Neutrophil (primary cell): ENCODE measurements around the gene POLA1.

Experiments used
- H3K27ac ChIP-seq: fragments of 200-600 bp; sonication (generic); 2 replicates; pipeline ENCODE4 v1.5.1; 2016; ENCODE audit warnings: mild to moderate bottlenecking, moderate library complexity
- H3K27me3 ChIP-seq: fragments of 200-600 bp; sonication (generic); 2 replicates; pipeline ENCODE4 v1.6.0; 2016; ENCODE audit warnings: mild to moderate bottlenecking
- H3K36me3 ChIP-seq: fragments of 200-600 bp; sonication (generic); 2 replicates; pipeline ENCODE4 v1.5.1; 2017
- H3K4me1 ChIP-seq, 2 experiments: fragments of 200-600 bp in 1 of 2; sonication (generic) in 1 of 2; 1 replicate in 1 of 2; 2 replicates in 1 of 2; pipeline versions ENCODE4 v1.5.1 to v1.6.1; 2013 to 2016; ENCODE audit warnings: low read depth in 1 of 2, low read length in 1 of 2, mild to moderate bottlenecking in 1 of 2, moderate library complexity in 1 of 2; ENCODE audit not compliant: control insufficient read depth in 1 of 2, insufficient read depth in 1 of 2
- H3K4me3 ChIP-seq, 2 experiments: fragments of 200-600 bp in 1 of 2; sonication (generic) in 1 of 2; 1 replicate in 1 of 2; 2 replicates in 1 of 2; pipeline ENCODE4 v1.5.1; 2013 to 2016; ENCODE audit warnings: low read depth in 1 of 2, low read length in 1 of 2, mild to moderate bottlenecking in 1 of 2, moderate library complexity in 1 of 2
- H3K9me3 ChIP-seq: fragments of 200-600 bp; sonication (generic); 2 replicates; pipeline ENCODE4 v1.5.1; 2016
- TF ChIP-seq, protein P1 (sequence below): fragments of 200-600 bp; sonication (generic); IDR thresholded peaks from 2 replicates; pipeline ENCODE4 v1.5.1; 2016; ENCODE audit warnings: antibody characterized with exemption

The POLA1 gene

GRCh38 chrX:24956828-24957227 lies 263.1 kb downstream of the POLA1 start:
- H3K4me1 ChIP-seq = no peaks in the 10 kb centered on the region
- TF ChIP-seq, protein P1, sequence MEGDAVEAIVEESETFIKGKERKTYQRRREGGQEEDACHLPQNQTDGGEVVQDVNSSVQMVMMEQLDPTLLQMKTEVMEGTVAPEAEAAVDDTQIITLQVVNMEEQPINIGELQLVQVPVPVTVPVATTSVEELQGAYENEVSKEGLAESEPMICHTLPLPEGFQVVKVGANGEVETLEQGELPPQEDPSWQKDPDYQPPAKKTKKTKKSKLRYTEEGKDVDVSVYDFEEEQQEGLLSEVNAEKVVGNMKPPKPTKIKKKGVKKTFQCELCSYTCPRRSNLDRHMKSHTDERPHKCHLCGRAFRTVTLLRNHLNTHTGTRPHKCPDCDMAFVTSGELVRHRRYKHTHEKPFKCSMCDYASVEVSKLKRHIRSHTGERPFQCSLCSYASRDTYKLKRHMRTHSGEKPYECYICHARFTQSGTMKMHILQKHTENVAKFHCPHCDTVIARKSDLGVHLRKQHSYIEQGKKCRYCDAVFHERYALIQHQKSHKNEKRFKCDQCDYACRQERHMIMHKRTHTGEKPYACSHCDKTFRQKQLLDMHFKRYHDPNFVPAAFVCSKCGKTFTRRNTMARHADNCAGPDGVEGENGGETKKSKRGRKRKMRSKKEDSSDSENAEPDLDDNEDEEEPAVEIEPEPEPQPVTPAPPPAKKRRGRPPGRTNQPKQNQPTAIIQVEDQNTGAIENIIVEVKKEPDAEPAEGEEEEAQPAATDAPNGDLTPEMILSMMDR = no peak
- no peak overlapping the region for H3K27ac ChIP-seq
- no peak overlapping the region for H3K4me3 ChIP-seq
- H3K27me3 ChIP-seq = no peaks in the 10 kb centered on the region
- H3K9me3 ChIP-seq = no peaks in the 10 kb centered on the region
- H3K36me3 ChIP-seq = no peaks in the 10 kb centered on the region

GRCh38 chrX:24961809-24962208 lies 268.1 kb downstream of the POLA1 start:
- TF ChIP-seq, protein P1 = no peak
- no peak overlapping the region for H3K4me3 ChIP-seq
- H3K36me3 ChIP-seq = no peaks in the 10 kb centered on the region
- H3K9me3 ChIP-seq = no peaks in the 10 kb centered on the region
- H3K4me1 ChIP-seq = no peaks in the 10 kb centered on the region
- no peak overlapping the region for H3K27ac ChIP-seq
- H3K27me3 ChIP-seq = no peaks in the 10 kb centered on the region

DNA sequence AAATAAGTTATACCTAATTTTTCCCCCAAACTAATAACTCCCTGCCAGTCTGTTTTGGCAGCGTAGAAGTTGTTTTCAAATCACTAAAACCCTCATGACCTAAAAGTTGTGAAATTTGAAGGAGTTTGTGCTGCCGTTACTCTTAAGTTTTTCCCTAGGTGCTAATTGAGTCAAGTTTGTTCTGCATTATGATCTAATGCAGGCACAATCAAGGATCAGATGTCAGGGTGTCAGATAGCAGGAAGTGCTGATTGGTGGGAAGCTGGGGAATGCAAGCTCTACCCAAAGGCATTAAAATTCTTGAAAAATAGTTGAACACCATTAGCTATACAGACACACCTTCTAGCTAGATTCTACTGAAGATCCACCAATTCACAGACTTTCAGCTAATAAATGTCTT lies 270.1 kb downstream of the POLA1 start:
- TF ChIP-seq, protein P1 = no peak
- H3K36me3 ChIP-seq = no peaks in the 10 kb centered on the region
- no peak overlapping the region for H3K4me3 ChIP-seq
- no peaks in the 10 kb centered on the region for H3K9me3 ChIP-seq
- no peaks in the 10 kb centered on the region for H3K4me1 ChIP-seq
- H3K27ac ChIP-seq = no peak overlapping the region
- no peaks in the 10 kb centered on the region for H3K27me3 ChIP-seq

GRCh38 chrX:24965372-24965771 lies 271.7 kb downstream of the POLA1 start:
- Histone ChIP-seq H3K9me3 (no peaks in the 10 kb centered on the region), H3K27me3 (no peaks in the 10 kb centered on the region), H3K27ac (no peak overlapping the region), H3K36me3 (no peaks in the 10 kb centered on the region), H3K4me1 (no peaks in the 10 kb centered on the region), H3K4me3 (no peak overlapping the region)
- TF ChIP-seq, protein P1 = no peak

GRCh38 chrX:24969812-24970211 lies 276.1 kb downstream of the POLA1 start:
- Histone ChIP-seq H3K4me3 (no peak overlapping the region), H3K4me1 (no peaks in the 10 kb centered on the region), H3K27ac (no peak overlapping the region), H3K27me3 (no peaks in the 10 kb centered on the region), H3K9me3 (no peaks in the 10 kb centered on the region), H3K36me3 (no peaks in the 10 kb centered on the region)
- TF ChIP-seq, protein P1 = no peak

DNA sequence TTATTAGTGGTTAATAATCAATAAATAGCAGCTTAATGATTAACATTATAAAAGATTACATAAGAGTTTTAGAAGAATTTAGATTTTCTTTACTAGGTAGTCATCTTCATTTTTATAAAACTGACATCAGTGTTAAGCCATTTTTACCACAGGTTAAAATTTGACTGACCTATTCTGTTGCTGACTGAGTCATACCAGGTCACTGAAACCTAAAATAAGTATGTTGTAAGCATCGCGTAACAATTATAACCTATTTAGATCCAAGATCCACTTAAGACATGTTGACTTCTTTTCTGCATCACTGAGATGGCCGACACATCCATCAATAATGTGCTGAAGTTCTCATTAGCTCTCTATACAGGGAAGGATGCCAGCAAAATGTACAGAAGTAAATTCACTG lies 285.4 kb downstream of the POLA1 start:
- TF ChIP-seq, protein P1 = no peak
- no peak overlapping the region for H3K27ac ChIP-seq
- no peaks in the 10 kb centered on the region for H3K36me3 ChIP-seq
- no peaks in the 10 kb centered on the region for H3K4me1 ChIP-seq
- H3K27me3 ChIP-seq = no peaks in the 10 kb centered on the region
- no peaks in the 10 kb centered on the region for H3K9me3 ChIP-seq
- no peak overlapping the region for H3K4me3 ChIP-seq
